ENCODE results near the gene NPR3. TPM values are rescaled to one million over a fixed set of nuclear protein-coding genes. Genes with fewer than 3 reads are reported as not detected.
A peak's percentile ranks its signal among the peaks of the same experiment; 100 is the strongest.

NPR3 gene
- total RNA-seq, 4 donors from 2014 or later: 6.1 to 10.1 (median 8.1) TPM

DNA sequence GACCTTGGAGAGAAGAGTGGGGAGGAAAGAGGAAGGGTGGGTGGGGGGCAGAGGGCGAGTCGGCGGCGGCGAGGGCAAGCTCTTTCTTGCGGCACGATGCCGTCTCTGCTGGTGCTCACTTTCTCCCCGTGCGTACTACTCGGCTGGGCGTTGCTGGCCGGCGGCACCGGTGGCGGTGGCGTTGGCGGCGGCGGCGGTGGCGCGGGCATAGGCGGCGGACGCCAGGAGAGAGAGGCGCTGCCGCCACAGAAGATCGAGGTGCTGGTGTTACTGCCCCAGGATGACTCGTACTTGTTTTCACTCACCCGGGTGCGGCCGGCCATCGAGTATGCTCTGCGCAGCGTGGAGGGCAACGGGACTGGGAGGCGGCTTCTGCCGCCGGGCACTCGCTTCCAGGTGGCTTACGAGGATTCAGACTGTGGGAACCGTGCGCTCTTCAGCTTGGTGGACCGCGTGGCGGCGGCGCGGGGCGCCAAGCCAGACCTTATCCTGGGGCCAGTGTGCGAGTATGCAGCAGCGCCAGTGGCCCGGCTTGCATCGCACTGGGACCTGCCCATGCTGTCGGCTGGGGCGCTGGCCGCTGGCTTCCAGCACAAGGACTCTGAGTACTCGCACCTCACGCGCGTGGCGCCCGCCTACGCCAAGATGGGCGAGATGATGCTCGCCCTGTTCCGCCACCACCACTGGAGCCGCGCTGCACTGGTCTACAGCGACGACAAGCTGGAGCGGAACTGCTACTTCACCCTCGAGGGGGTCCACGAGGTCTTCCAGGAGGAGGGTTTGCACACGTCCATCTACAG lies 760 bp downstream of the NPR3 start:
- H3K27ac ChIP-seq: no peak overlapping the region
- TF ChIP-seq, protein P1, sequence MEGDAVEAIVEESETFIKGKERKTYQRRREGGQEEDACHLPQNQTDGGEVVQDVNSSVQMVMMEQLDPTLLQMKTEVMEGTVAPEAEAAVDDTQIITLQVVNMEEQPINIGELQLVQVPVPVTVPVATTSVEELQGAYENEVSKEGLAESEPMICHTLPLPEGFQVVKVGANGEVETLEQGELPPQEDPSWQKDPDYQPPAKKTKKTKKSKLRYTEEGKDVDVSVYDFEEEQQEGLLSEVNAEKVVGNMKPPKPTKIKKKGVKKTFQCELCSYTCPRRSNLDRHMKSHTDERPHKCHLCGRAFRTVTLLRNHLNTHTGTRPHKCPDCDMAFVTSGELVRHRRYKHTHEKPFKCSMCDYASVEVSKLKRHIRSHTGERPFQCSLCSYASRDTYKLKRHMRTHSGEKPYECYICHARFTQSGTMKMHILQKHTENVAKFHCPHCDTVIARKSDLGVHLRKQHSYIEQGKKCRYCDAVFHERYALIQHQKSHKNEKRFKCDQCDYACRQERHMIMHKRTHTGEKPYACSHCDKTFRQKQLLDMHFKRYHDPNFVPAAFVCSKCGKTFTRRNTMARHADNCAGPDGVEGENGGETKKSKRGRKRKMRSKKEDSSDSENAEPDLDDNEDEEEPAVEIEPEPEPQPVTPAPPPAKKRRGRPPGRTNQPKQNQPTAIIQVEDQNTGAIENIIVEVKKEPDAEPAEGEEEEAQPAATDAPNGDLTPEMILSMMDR (IDR thresholded peaks at IDR 0.05): no peak
- TF ChIP-seq POLR2A (IDR thresholded peaks at IDR 0.05): no peak
- no peak for TF ChIP-seq POLR2AphosphoS5 (IDR thresholded peaks at IDR 0.05)
- TF ChIP-seq EP300 (IDR thresholded peaks at IDR 0.05): no peak
- peak overlapping the region; percentile 65 for H3K4me3 ChIP-seq
- H3K36me3 ChIP-seq: no peaks in the 10 kb centered on the region
- no peak for DNase-seq (ENCODE audit: low spot score in 2 of 2)
- peaks cover 32% of the 10 kb centered on the region for H3K27me3 ChIP-seq
- 0% methylated on average over 39 of the region's 76 CpGs for WGBS
- no peaks in the 10 kb centered on the region for H3K9me3 ChIP-seq
- peaks cover 42% of the 10 kb centered on the region for H3K4me1 ChIP-seq

GRCh38 chr5:32712481-32713360 lies 1.6 kb downstream of the NPR3 start:
- Histone ChIP-seq H3K4me3 (peak overlapping the region; percentile 65), H3K36me3 (no peaks in the 10 kb centered on the region)

DNA sequence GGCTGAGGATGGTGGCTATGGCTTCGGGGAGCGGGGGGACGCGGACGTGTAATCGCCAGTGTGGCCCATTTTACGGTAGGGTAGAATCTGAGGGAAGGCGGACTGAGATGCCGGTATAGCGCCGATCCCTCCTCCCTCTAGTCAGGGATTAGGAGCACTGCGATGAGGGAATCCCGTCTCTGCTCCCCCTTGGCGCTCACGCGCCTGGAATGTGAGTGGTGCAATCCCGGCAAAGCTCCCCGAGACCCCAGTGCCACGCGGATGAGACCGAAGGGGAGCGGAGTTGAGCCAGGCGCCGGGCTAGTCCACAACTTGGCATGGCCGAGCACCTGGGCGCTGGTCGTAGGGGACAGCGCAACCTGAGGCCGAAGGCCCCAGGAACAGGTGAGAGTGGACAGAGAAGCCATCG lies 2.2 kb downstream of the NPR3 start:
- no peak for DNase-seq (ENCODE audit: low spot score in 2 of 2)
- TF ChIP-seq, protein P1 (IDR thresholded peaks at IDR 0.05): no peak
- TF ChIP-seq POLR2AphosphoS5 (IDR thresholded peaks at IDR 0.05) (no peak), EP300 (IDR thresholded peaks at IDR 0.05) (no peak), POLR2A (IDR thresholded peaks at IDR 0.05) (no peak)
- Histone ChIP-seq H3K27me3 (peaks cover 32% of the 10 kb centered on the region), H3K4me3 (peak overlapping the region; percentile 65), H3K27ac (peak overlapping the region; percentile 11), H3K9me3 (no peaks in the 10 kb centered on the region), H3K36me3 (no peaks in the 10 kb centered on the region), H3K4me1 (peaks cover 42% of the 10 kb centered on the region)
- 0% methylated on average over 9 of the region's 30 CpGs for WGBS

More at GRCh38 chr5:32712481-32713360, 1.6 kb downstream of the NPR3 start:
- Histone ChIP-seq H3K27me3 (peaks cover 32% of the 10 kb centered on the region), H3K9me3 (no peaks in the 10 kb centered on the region), H3K4me1 (peaks cover 42% of the 10 kb centered on the region), H3K27ac (no peak overlapping the region)
- 3% methylated on average over 31 of the region's 56 CpGs for whole genome bisulfite sequencing
- DNase-seq (ENCODE audit: low spot score in 2 of 2): no peak
- TF ChIP-seq, protein P1 (IDR thresholded peaks at IDR 0.05): no peak
- no peak for TF ChIP-seq POLR2AphosphoS5 (IDR thresholded peaks at IDR 0.05)
- TF ChIP-seq POLR2A (IDR thresholded peaks at IDR 0.05): no peak
- TF ChIP-seq EP300 (IDR thresholded peaks at IDR 0.05): no peak

DNA sequence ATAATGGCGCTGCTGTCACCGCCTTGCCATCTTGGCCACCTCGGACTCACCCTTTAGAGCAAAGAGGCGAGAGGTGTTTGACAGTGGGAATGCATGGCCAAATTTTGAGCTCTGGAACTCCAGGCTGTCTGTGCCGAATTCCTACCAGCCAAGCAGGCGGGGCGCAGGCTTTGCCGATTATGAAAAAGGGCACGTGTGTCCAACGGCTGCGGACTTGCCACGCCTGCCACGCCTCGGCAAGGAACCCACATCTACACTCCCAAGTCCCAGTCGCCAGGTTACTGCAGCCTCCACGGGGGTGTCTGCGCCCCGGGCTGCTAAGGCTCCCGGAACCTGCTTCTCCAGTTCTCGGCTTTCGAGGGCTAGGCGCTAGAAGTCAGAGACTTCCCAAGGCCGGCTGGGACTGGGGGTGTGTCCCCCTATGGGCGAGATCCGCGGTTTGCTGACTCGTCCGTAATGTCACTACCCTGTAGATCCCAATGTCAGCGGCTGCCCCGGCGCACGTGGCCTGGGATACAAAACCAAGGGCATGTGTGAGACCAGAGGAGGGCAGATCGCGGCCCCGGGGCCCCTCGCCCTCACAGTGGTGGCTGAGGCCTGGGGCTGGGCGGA lies 2.8 kb downstream of the NPR3 start:
- peaks cover 32% of the 10 kb centered on the region for H3K27me3 ChIP-seq
- peak overlapping the region; percentile 40 for H3K27ac ChIP-seq
- H3K4me3 ChIP-seq: peak overlapping the region; percentile 65
- H3K4me1 ChIP-seq: peaks cover 42% of the 10 kb centered on the region
- no peaks in the 10 kb centered on the region for H3K36me3 ChIP-seq
- peak in 1 of 2 donors; percentile 81 for DNase-seq (ENCODE audit: low spot score in 2 of 2)
- TF ChIP-seq, protein P1 (IDR thresholded peaks at IDR 0.05): no peak
- TF ChIP-seq POLR2AphosphoS5 (IDR thresholded peaks at IDR 0.05) (no peak), EP300 (IDR thresholded peaks at IDR 0.05) (no peak), POLR2A (IDR thresholded peaks at IDR 0.05) (no peak)
- 4% methylated on average over 17 of the region's 37 CpGs for WGBS
- H3K9me3 ChIP-seq: no peaks in the 10 kb centered on the region

All from suprapubic skin (tissue), 4 donors.